NCI-H82 (cell line): Measurements from ENCODE around the gene ANKEF1.
A peak's percentile ranks its signal among the peaks of the same experiment; 100 is the strongest.
"Not testable (repeated sequence)": the region's sequence is repeated elsewhere in the genome, so short reads cannot be mapped to it uniquely, and the experiment has no call there.

ENCODE experiments used
- DNase-seq: peaks from one replicate; lab custom pipeline; 2025; lab: John Stamatoyannopoulos, UW

The ANKEF1 gene

GRCh38 chr20:10033905-10034650 lies 709 bp upstream of the ANKEF1 start:
- no peak for DNase-seq

DNA sequence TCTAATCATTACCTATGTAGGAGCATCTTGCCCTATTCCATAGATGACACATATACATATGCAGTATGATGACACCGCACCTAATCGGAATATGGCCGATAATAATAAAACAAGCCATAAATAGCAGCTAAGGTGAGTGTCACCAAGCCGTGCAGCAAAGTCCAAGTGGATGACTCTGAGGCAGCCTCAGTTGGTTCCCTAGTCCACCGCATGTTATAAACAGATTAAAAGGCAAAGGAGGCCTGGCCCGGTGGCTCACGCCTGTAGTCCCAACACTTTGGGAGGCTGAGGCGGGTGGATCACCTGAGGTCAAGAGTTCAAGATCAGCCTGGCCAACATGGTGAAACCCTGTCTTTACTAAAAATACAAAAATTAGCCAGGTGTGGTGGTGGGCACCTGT lies 1.5 kb downstream of the ANKEF1 start:
- DNase-seq, result not testable (repeated sequence)

GRCh38 chr20:10040070-10040975 lies 5.5 kb downstream of the ANKEF1 start:
- DNase-seq, result peak; percentile 4

- DNase-seq, result no peak
Observed at GRCh38 chr20:10042086-10042485, 7.3 kb downstream of the ANKEF1 start.

GRCh38 chr20:10047427-10047826 lies 12.6 kb downstream of the ANKEF1 start:
- peak; percentile 18 for DNase-seq

GRCh38 chr20:10051185-10051584 lies 16.4 kb downstream of the ANKEF1 start:
- no peak for DNase-seq

GRCh38 chr20:10059006-10059405 lies 24.2 kb downstream of the ANKEF1 start:
- no peak for DNase-seq

- no peak for DNase-seq
Observed at GRCh38 chr20:10060226-10060625, 25.4 kb downstream of the ANKEF1 start.

GRCh38 chr20:10061641-10062040 lies 26.9 kb downstream of the ANKEF1 start:
- DNase-seq, result no peak

- no peak for DNase-seq
Observed at GRCh38 chr20:10063482-10063881, 28.7 kb downstream of the ANKEF1 start.

- no peak for DNase-seq
Observed at GRCh38 chr20:10064611-10065010, 29.8 kb downstream of the ANKEF1 start.

DNA sequence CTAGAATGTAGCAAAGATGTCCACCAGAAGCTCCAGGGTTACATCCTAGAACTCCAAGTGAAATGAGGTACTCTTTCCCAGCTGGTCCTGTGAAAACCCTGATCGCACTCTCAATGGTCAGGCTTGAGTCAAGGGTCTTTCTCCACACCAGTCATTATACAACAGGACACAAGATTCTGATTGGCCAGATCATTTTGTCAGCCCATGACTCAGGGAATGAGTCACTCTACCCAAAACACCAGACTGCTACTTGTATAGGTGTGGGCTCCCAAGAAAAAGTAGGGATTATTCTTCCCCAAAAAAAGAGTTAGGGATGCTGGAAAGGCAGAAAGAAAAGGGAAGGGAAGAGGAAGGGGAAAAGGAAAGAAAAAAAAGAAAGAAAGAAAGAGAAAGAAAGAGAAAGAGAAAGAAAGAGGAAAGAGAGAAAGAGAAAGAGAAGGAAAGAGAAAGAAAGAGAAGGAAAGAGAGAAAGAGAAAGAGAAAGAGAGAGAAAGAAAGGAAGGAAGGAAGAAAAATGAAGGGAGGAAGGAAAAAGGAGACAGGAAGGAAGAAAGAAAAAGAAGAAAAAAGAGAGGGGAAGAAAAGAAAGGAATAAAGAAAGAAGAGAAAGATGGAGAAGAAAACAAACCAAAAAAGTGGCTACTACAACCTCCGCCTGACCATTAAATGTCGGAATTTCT lies 30.5 kb downstream of the ANKEF1 start:
- DNase-seq, result no peak

DNA sequence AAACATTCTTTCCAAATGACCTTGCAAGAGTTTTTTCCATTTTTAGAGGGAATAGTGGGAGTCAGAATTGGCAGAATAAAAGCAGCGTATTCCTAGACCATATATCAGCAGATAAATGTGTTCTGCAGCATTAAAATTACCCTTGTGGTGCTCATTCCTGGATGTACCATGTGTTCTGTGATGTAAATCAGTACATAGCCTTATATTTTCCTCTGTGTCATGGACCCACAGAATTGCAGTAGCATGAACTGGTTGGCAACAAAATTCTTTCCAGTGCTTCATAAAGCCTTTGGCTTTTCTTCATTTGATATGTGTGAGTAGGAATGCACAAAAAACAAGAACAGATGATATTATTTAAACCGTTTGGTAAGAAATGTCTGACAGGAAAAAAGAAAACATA lies 32.5 kb downstream of the ANKEF1 start:
- no peak for DNase-seq

GRCh38 chr20:10074513-10074912 lies 39.7 kb downstream of the ANKEF1 start:
- DNase-seq, result no peak

GRCh38 chr20:10075606-10076005 lies 40.8 kb downstream of the ANKEF1 start:
- DNase-seq, result no peak

DNA sequence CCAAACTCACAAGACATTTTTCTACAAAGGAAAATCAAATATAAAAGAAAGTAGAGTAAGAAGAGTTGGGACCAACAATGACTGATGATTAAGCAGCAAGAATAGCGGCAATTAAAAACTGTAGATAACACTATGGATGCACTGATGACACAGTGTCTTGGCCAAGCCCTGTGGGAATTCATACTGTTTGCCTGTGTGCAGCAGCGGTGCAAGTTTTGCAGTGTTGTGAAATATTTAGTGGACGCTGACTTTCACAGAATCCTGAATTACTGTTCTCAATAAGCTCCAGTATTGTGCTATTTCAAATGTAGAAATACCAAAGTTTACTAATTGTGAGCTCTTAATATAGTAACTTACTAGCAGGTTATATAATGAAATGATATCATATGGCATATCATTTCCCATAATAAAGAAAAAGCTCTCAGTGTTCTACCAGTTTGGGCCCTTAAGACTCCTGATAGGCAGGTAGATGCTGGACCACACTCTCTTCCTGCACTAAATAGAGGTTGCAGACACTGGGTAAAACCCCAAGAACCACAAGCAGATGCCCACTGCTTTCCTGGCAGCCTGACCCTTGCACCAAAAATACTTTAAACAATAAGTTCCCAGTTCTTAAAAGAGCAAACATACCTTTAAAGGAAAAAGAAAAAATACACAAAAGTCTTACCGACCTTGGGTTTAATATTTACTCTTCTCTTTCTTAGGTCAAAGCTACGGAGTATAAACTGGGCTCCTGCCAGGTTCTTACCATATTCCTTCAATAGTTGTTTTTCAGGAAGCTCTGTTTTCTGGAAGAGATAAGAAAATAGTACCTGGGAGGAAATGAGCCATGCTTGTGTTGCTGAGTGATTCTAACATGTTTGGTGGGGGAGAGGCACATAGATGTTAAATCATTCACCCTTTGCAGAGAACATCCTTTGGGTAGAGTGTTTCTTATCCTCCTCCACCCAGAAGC lies 41.6 kb downstream of the ANKEF1 start:
- no peak for DNase-seq

DNA sequence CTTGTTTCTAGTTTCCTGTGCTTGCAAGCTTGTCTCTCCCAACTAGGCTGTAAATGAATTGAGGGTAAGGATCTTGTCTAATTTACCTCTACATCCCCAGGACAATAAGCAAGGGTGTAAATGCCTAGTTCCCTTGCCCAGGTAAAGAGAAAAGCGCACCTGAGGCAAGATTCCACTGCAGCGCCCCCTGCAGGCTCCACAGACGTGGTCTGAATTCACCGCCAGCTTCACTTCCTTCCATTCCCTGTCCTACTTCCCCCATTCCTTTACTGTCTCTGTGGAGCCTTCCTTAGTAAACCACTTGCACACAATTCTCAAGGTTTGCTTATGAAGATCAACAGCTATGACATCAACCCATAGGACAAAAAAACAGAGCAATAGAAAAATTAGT lies 42.3 kb downstream of the ANKEF1 start:
- no peak for DNase-seq

- no peak for DNase-seq
Observed at GRCh38 chr20:10077886-10078285, 43.1 kb downstream of the ANKEF1 start.

- no peak for DNase-seq
Observed at GRCh38 chr20:10078403-10078802, 43.6 kb downstream of the ANKEF1 start.

GRCh38 chr20:10079964-10080363 lies 45.2 kb downstream of the ANKEF1 start:
- no peak for DNase-seq

- no peak for DNase-seq
Observed at GRCh38 chr20:10080574-10080973, 45.8 kb downstream of the ANKEF1 start.
